T-helper 1 cell treated with Interleukin-12 subunit alpha and Interleukin-12 subunit beta and Interleukin-4 antibody, amounts not matched to agents 30 ng/mL and 1 ng/mL, for 36 hours (primary cell): ENCODE data around the gene LIPK. TPM values are rescaled to one million over a fixed set of nuclear protein-coding genes. Genes with fewer than 3 reads are reported as not detected.
"Not testable (repeated sequence)": the region's sequence is repeated elsewhere in the genome, so short reads cannot be mapped to it uniquely, and the experiment has no call there.

Experiments
- intact Hi-C: fragments of 100-400 bp; cut with micrococcal nuclease; formaldehyde crosslinking; loops from one replicate; pipeline ENCODE4 v1.15.1; 2024
- total RNA-seq: library from RNA; stranded (reverse); gene quantifications from 2 replicates; pipeline ENCODE4 v1.2.3, GENCODE V29; 2022

Gene LIPK, protein sequence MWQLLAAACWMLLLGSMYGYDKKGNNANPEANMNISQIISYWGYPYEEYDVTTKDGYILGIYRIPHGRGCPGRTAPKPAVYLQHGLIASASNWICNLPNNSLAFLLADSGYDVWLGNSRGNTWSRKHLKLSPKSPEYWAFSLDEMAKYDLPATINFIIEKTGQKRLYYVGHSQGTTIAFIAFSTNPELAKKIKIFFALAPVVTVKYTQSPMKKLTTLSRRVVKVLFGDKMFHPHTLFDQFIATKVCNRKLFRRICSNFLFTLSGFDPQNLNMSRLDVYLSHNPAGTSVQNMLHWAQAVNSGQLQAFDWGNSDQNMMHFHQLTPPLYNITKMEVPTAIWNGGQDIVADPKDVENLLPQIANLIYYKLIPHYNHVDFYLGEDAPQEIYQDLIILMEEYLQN
- total RNA-seq = not detected in 2 replicates

DNA sequence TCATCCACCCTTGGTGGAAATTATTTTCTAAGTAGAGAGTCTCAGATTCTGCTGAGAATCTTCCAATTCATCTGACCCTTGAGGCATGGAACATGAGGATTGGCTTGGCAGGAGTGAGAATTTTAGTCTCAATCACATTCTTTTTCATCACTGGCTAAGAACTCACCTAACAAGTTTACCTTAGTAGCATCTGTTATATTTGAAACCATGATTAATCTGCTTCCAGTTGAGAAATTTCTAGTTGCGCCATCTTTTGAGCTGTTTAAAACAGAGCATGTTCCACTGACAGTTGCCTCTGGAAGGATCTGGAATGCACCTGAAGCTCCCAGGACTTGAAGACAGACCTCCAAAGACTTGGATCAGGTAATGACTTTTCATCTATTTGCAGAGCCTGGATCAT lies at the start of gene LIPK:
TSS of gene LIPK (plus strand) at position 292 of the 400 bp plus-strand sequence. CDS start 18,295 bp downstream, outside the sequence.
- intact Hi-C loops = loop anchor here (5.0 kb wide), 1 partner anchor 76 kb away; no protein-coding TSS in a partner anchor

DNA sequence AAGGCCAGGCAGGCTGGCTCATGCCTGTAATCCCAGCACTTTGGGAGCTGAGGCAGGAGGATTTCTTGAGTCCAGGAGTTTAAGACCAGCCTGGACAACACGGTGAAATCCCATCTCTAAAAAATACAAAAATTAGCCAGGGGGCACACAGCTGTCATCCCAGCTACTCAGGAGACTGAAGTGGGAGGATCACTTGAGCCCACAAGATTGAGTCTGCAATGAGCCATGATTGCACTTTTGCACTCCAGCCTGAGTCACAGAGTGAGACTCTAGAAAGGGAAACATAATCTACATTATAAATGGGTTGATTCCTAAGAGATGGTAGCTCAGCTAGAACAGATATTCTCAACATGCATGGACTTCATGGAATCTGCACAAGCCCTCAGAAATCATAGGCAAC lies 48.1 kb upstream of the LIPK start:
- intact Hi-C loops = no loop called here

DNA sequence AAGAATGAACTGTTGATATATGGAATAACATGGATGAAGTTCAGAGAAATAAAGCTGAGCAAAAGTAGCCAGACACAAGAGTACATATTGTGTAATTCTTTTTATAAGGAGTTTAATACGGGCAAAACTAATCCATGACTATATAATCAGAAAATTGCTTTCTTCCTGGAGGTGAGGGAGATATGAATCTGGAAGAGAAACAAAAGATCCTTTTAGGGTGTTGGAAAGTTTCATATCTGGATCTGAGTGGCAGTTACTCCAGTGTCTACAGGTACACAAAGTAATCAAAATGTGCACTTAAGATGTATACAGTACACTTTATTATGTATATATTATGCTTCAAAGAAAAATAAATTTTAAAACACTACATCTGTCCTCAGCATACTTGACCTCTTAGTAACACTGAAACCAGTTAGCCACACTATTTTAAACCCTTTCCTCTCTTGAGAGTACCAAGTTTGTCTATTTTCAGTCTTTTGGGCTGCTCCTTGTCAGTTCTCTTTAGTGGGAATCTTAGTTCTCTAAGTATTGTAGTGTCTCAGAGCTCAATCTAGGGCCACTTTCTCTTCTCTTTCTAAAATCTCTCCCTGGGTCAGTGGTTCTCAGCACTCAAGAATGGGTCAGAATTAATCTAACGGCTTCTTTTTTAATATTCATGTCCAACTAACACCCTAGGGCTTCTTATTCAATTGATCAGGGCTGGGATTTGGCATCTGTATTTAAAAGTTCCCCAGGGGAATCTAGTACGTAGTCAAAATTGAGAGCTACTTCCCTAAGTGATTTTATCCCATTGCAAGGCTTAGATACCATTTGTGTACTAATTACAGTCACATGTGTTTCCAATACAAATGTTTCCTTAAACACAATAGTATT lies 46.1 kb upstream of the LIPK start:
- intact Hi-C loops = no loop called here

DNA sequence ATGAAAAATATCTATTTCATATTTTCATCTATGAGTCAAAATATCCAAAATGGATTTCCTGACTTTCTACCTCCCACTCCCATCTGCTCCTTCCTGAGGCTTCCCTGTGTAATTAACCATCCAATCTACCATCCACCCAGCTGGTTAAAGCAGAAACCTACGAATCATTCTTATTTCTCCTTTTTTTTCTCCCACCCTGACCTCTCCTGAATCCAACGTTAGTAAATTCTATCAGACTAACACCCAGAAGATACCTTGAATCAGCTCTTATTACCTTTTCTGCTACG lies 45.5 kb upstream of the LIPK start:
- intact Hi-C loops = no loop called here

DNA sequence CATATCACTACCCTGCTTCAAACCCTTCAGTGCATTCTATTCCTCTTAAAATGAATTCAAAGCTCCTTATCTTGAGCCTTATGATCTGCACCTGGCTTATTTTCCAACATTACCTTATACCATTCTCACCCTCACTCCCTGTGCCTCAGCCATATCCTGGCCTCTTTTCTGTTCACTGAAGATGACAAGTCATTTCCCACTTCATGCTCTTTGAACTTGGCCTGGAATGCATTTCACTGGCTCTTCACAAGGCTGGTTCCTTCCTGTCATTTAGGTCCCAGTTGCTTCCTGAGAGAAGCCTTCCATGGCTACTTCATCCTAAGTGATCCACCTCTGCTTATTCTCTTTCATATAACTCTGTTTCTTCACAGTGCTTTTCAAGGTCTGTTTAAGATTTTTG lies 45.0 kb upstream of the LIPK start:
- intact Hi-C loops = no loop called here

DNA sequence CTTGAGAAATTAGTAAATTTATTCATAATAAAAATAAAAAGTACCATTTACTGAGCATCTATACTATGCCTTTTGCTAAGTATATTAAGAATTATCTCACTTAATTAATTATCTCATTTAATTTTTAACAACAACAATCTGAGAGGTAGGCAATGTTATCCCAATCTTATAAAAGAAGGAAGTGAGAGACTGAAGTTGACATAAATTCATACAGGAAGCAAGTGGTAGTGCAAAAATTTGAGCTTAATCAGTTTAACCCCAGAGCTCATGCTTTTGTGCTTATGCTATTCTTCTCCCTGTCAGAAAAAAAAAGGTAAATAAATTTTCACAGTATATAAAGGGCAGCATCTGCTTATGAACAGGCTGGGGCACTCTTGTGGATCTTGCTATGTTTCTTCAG lies 44.5 kb upstream of the LIPK start:
- intact Hi-C loops = no loop called here

DNA sequence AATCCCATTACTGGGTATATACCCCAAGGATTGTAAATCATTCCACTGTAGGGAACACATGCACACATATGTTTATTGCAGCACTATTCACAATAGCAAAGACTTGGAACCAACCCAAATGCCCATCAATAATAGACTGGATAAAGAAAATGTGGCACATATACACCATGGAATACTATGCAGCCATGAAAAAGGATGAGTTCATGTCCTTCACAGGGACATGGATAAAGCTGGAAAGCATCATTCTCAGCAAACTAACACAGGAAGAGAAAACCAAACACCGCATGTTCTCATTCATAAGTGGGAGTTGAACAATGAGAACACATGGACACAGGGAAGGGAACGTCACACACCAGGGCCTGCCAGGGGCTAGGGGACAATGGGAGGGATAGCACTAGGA lies 42.9 kb upstream of the LIPK start:
- intact Hi-C loops = not testable (repeated sequence)

DNA sequence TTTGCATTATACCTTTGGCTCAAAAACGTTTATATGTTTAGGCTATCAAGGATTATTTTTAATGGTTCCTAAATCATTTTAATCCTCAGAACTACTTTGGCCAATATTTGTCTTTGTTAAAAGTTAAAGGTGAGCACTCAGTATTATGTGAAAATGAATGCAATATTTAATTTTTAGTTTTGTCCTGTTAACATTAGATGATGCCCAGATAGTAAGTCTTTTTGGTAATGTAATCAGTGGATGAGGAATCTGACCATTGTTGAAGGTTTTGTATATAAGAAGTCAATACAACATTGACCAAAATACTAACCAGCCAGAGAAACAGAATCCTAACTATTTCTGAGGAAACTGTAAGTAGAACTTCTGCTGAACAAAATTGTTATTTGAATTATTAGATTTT lies 41.9 kb upstream of the LIPK start, which contains the start of gene LIPF:
TSS of gene LIPF (plus strand) at position 301 of the 400 bp plus-strand sequence. CDS start 2,856 bp downstream, outside the sequence.
- intact Hi-C loops = no loop called here

DNA sequence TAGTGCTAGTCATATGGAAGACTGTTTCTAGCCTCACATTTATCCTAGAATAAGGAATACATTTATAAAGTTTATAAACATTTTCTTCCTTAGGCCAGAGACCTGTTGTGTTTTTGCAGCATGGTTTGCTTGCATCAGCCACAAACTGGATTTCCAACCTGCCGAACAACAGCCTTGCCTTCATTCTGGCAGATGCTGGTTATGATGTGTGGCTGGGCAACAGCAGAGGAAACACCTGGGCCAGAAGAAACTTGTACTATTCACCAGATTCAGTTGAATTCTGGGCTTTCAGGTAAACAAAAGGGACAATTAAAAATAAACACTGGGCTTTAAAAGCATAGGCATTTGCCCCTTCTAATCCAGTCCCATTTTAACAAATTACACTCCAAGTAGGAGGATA lies 37.6 kb upstream of the LIPK start:
- intact Hi-C loops = no loop called here

DNA sequence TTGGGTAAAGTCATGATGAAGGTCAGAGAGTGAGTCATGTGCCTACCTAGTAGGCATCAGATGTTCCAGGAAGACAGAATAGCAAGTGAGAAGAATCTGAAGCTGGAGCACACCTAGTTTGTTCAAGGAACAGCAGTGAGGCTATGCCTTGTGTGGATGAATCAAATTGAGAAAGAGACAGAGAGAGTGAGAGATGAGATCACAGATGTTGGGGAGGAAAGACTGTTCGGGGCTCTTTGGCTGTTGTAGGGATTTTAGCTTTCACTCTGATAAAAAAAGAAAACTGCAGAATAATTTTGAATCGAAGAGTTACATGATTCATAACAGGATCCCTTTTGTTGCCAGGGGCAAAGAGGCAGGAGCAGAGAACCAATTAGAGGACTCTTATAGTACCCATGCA lies 35.6 kb upstream of the LIPK start:
- intact Hi-C loops = no loop called here

DNA sequence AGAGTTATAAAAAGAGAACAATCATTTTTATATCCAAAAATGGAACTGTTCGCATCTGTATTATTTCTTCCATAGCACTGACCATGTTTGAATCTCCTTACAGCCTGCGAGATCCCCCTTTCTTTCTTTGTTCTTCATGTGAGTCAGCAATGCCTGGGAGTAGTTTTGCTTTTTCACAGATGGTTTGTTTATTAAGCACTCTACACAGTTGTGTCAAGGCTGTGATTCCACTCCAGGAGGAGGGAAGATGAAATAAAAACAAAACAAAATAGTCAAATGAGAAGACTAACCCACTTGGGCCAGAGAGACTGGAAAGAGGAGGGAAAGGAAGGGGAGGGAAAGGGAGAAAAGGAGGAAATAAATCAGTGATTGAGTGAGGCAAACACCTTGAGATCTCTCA lies 34.0 kb upstream of the LIPK start:
- intact Hi-C loops = no loop called here

DNA sequence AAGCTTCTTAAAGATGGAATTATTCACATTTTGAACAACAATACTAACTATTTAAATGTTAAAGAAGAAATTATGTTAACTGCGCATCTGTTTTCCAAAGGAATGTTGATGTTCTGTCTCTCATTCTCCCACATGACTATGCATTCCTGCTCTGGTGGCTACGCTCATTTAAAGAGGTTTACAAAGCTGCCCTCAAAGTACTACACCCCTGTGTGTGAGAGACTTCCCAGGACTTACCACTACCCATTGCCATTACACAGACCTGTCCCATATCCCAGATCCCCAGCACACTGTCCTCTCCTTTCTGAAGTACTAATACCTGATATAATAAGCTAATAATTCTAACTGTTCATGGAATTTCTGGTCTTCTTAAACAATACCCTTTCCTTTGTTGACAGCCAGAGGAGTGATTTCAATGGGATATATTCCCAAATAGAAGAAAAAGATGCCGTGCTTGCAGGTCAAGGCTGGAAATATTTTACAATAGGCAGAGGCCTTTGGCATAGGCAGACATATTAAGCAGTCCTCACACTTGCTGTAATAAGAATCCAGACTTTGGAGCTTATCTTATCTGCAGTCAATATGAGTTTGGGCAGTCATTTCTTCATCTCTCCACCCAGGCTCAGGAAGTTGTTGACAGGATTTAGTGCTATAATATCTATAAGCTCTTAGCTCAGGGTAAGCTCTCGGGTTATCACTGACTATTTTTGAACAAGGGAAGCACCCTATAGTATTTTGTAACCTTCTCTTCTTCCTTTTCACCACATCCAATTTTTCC lies 29.6 kb upstream of the LIPK start:
- intact Hi-C loops = no loop called here

DNA sequence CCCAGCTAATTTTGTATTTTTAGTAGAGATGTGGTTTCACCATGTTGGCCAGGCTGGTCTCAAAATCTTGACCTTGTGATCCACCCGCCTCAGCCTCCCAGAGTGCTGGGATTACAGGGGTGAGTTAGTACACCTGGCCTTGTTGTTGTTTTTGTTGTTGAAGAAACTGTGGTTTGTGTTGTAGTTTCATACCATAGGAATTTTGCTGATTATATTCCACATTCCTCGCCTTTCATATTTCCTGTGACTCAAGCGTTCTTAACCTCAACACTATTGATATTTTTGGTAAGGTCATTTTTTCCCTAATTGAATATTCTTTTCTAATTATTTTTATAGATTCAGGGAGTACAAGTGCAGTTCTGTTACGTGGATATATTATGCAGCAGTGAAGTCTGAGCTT lies 25.1 kb upstream of the LIPK start:
- intact Hi-C loops = no loop called here

DNA sequence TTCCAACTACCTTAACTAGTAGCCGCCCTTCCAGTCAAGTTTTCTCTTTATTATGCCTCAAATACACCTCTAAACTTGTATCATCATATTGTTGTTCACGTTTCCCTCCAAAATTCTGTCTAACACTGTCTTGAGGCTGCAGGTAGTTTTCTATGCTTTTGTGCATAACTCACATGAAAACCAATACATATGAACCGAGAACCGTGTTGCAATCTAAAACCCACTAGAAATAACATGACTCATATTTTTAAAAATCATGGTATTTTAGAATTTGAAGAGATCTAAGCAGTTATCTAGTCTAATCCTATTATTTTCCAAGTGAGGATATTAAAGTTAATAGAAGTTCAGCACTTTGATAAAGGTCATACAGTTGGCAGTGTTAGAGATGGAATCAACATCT lies 23.6 kb upstream of the LIPK start:
- intact Hi-C loops = no loop called here

DNA sequence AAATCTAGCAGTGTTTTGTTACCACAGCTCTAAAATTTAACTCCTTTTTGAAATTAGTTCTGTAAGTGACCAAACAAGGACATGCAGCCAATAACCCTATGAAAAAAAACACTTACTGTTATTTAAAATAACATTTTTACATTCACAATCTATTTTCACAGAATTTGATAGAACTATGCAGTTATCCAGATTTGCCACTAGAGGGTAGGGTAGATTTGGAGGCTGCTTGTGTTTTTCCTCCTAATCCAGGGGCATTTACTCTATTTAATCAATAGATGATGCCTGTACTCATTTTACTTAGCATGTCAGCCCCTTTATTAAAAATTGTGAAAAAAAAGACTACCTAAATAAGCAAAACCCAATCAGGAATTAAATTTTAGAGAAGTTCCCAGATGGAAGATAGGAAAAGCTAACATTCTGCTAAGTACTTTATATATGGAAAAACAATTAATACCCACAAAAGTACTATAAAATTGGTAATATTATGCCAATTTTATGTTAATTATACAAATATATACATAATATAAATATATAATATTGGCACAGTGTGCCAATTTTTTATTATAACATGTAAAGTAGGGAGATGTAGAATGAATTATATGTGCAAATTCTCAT lies 18.1 kb upstream of the LIPK start:
- intact Hi-C loops = loop anchor here (1.0 kb wide), 5 partner anchors 122 to 529 kb away; no protein-coding TSS in a partner anchor

DNA sequence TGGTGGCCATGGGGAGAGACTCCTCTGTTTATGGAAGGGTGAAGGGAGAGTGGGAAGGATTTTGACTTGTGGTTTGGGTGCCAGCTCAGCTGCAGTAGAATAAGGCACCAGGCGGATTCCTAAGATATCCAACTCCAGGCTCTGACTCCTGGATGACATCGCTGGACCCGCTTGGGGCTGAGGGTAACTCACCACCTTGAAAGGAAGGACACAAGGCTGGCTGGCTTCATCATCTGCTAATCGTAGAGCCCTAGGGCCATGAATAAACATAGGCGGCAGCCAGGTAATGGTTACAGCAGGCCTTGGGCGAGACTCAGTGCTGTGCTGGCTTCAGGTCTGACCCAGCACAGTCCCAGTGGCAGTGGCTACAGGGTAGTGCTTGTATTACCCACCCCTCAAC lies 16.7 kb upstream of the LIPK start:
- intact Hi-C loops = no loop called here

DNA sequence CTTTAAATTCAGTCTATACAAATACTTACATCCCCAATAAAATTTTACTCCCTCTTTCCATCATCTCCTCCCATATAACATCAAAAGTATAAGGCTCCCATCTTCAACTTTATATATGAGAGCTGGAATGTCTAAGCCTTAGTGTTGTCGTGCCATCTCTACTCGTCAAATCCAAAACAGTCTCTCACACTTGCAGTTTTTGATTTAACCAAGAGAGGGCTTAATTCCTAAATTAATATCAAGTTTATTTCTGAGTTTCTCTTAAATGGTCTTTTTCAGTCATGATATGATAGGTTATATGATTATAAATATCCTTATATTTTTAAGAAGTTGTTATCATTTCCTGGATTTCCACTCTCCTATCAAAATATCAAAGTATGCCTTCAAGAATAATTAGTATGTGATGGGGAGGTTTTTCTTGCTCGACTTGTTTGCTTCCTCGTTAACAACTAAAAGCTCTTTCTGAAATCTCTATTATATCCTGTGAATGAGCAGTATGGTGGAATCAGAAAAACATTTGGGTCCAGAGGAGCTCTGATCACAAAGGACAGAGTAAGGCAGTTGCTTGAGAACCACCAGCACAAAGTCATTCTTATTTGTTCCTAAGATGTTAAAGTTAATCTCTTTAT lies 12.5 kb upstream of the LIPK start:
- intact Hi-C loops = no loop called here

DNA sequence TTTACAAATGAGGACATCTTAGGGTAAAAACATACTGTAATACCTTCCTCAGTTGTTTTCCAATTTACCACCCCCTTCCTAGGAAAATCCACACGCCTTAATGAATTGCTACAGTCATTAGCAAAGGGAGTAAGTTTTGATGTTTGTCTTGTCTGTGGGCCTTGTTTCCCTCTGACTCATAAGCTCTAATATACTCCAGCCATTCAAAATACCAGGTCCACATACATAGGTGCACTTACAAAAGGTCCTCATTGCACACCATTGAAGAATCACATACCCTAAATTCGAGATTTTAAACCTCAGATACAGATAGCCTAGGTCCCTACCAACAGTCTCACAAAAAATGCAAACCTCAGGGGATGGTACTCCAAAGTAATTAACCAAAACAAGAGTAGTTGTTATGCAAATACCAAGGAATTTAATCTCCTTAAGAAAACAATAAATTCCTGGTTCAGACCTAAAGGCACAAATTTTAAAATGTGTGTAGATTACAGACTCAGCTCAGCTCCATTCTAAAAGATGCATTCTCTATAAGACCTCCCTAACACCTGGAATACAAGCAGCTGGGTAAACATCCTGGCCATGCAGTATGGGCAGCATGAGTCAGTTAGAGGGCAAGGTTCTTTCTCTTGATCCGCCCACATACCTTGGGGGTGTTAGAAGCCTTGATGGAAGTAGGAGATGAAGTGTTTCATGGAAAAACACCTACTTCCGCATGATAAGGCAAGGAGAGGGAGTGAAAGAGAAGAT lies 3.0 kb upstream of the LIPK start:
- intact Hi-C loops = no loop called here

DNA sequence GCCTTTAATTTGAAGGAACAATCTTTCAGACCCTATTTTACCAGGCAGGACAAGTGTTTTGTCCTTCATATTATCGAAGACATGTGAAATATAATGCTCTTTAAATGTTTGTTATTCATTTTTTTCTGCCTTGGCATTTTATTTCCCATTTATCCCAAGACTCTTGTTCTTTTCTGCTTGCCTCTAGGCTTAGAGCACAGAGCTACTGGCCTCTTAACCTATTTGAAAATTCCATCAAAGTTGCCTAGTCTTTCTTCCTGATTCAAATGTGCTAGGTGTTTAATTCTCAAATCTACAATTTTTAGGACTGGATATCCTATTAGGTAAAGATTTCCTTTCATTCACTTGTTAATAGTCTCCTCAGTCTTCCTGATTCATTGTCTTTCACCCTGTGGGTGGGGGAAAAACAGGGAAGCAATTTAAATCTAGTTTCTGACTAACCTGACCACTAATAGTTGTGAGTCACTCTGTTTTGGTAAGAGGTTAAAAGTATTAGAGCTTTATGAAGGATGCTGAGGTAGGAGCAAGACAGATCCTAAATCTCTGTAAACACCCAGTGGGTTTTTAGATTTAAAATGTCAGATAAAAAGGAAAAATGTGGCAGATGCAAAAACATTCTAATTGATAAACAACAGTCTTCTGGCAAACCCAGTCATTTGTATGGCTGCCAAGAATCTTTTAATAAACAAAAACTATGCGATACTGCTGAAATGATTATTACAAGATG lies 1.5 kb downstream of the LIPK start:
- intact Hi-C loops = loop anchor here (5.0 kb wide), 1 partner anchor 75 kb away; no protein-coding TSS in a partner anchor
